CD4-positive, alpha-beta T cell treated with Interleukin-6 at 100 ng/mL for 8 hours (primary cell): Measurements from ENCODE around the gene DLL1.
A peak's percentile ranks its signal among the peaks of the same experiment; 100 is the strongest.

Source experiments
- DNase-seq: peaks from one replicate; pipeline ENCODE4 v3.0.0-alpha.2; 2020; ENCODE audit warnings: mixed read lengths, low spot score

Gene DLL1

GRCh38 chr6:170295510-170296422 is 4.9 kb upstream of the DLL1 start:
- no peak for DNase-seq

- DNase-seq = no peak
Measured at GRCh38 chr6:170294813-170295509, 4.1 kb upstream of the DLL1 start.

- no peak for DNase-seq
Measured at GRCh38 chr6:170294298-170294730, 3.4 kb upstream of the DLL1 start.

- DNase-seq = no peak
Measured at GRCh38 chr6:170293341-170294231, 2.7 kb upstream of the DLL1 start.

- DNase-seq = no peak
Measured at GRCh38 chr6:170292407-170293158, 1.7 kb upstream of the DLL1 start.

- DNase-seq = no peak
Measured at GRCh38 chr6:170292111-170292406, 1.2 kb upstream of the DLL1 start.

- peak; percentile 35 for DNase-seq
Measured at GRCh38 chr6:170291271-170292110, 613 bp upstream of the DLL1 start.

GRCh38 chr6:170289951-170290295 is 955 bp downstream of the DLL1 start:
- no peak for DNase-seq

- no peak for DNase-seq
Measured at GRCh38 chr6:170289180-170289931, 1.5 kb downstream of the DLL1 start.

GRCh38 chr6:170288852-170289179 is 2.1 kb downstream of the DLL1 start:
- DNase-seq = no peak

- DNase-seq = no peak
Measured at GRCh38 chr6:170288091-170288631, 2.7 kb downstream of the DLL1 start.

- no peak for DNase-seq
Measured at GRCh38 chr6:170287371-170287876, 3.5 kb downstream of the DLL1 start.

GRCh38 chr6:170286934-170287265 is 4.0 kb downstream of the DLL1 start:
- no peak for DNase-seq

GRCh38 chr6:170286246-170286933 is 4.5 kb downstream of the DLL1 start:
- DNase-seq = no peak

GRCh38 chr6:170285482-170285881 is 5.4 kb downstream of the DLL1 start:
- no peak for DNase-seq

GRCh38 chr6:170284866-170285469 is 5.9 kb downstream of the DLL1 start:
- no peak for DNase-seq

- DNase-seq = no peak
Measured at GRCh38 chr6:170284126-170284773, 6.6 kb downstream of the DLL1 start.
